NOMO-1 (cell line): Measurements from ENCODE around the gene DNAJC21.
"Not testable (repeated sequence)": the region's sequence is repeated elsewhere in the genome, so short reads cannot be mapped to it uniquely, and the experiment has no call there.

ENCODE experiments used
- DNase-seq, 2 experiments: peaks; one replicate each; lab custom pipeline; 2025; ENCODE audit not compliant: unreplicated experiment in 2 of 2; lab: John Stamatoyannopoulos, UW

DNAJC21 gene

DNA sequence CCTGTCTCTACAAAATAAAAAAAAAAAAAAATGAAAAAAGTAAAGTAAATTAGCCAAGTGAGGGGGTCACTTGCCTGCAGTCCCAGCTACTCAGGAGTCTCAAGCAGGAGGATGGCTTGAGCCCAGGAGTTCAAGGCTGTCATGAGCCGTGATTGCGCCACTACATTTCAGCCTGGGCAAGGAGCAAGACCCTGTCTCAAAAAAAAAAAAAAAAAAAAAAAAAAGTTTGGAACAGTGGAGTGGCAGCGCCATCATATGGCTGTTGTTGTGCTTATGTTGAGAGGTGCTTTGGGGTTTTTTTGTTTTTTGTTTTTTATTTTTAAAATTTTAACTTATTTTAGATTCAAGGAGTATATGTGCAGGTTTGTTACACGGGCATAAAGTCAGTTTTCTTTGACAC, 10.3 kb upstream of the DNAJC21 start:
- DNase-seq, result no peak

GRCh38 chr5:34923256-34923655, 6.1 kb upstream of the DNAJC21 start:
- not testable (repeated sequence) for DNase-seq

DNA sequence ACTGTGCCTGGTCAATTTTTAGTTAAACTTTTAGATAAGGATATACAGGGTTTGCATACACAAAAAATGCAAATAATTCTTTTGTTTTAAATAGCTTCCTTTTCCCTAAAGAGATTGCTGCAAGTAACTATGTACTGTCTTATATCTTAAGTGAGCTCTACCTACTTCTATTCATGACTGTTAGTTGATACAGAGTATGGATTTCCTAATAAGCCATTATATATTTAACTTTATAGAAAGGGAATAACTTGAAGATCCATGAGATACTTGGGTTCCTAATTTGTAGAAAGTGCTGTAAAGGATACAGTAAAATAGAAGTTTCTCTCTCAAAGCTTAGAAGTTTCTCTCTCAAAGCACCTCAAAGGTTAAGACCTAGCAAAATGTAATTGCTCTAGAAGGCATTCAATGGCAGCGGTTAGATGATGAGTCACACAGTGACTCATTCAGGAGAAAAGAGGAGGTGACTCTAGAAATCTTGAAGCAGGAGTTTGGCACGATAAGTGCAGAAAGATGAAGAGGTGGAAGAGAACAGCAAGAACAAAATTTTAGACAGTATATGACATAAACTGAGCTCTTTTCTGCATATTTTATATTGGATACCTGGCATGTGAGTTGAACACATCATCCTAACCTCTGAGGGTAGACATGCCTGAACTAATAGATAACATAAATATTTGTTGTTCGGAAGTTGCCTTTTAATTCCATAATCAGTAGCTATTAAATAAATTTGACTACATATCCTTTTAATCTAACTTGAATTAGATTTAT, 5.5 kb upstream of the DNAJC21 start:
- peak; percentile 74 to 96 for DNase-seq

- no peak for DNase-seq
Measured at GRCh38 chr5:34924462-34924765, 4.9 kb upstream of the DNAJC21 start.

DNA sequence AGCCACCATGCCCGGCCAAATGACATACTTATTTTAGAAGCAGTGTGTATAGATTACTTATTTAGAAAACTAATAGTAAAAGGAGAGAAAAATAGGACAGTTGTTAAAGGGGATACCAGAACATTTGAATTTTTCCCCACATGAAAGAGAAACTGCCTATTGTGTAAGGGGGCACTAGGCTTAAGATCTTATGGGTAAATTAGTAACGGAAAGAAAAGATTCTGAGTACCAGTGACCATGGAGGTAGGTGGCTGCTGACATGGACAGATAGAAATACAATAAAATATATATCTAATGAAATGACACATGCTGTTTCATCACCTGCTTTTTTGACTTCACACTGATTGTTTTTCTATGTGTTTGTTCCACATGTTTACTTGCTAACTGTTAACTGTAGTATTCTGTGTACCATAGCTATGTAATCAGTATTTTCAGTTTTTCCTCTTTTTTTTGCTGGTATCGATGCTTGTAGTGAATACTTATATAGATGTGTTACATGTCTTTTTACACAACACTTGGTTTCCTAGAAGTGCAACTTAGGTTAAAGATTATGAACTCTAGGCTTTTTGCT, 3.0 kb upstream of the DNAJC21 start:
- no peak for DNase-seq

GRCh38 chr5:34927785-34928184, 1.6 kb upstream of the DNAJC21 start:
- DNase-seq, result no peak

DNA sequence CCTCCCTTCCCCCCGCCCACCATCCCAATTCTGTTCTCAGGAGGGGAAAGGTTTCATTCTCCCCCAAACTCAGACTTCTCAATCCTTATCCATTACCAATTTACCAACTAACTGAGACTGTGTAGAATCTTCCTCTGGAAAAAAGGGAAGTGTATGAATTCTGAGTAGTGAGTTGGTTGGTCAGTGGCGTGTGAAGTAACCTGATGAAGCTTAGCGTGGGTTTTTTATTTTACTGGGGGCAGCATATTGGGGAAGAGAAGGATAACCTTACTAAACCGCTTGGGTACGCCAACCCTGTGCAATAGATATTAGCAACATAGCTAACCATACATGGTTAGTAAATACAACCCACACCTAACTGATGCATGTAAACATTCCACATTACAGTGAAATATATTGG, 1.1 kb upstream of the DNAJC21 start:
- DNase-seq, result peak in 1 of 2 experiments; percentile 37

DNA sequence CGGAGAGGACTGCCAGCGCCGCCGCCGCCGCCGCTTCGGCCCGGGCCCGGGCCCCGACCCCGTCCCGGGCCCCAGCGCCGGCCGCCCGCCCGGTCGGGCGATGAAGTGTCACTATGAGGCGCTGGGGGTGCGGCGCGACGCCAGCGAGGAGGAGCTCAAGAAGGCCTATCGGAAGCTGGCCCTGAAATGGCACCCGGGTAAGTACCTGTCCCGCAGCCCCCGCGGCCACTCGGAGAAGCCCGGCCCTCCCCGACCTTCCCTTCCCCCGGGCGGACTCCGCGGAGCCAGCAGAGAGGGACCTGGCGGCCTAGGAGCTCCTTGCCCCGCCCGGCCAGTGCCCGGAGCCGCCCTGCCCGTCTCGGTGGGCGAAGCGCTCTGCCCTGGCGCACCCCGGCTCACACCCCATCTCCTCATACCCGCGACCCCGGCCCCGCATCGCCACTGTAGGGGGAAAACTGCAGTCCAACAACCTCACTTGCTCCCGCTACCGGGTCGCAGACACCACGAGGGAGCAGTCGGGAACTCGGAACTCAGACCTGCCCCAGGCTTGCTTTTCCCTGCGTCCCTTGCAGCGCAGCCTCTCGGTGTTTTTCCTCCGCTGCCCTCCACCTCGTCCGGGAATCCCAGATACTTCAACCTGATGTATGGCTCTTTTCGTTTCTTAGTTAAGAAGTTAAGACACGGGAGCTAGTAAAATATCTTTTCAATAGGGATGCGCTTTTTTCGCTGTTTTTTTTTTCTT, 532 bp downstream of the DNAJC21 start:
- peak; percentile 88 to 94 for DNase-seq

GRCh38 chr5:34930462-34930844, 1.1 kb downstream of the DNAJC21 start:
- DNase-seq, result peak in 1 of 2 experiments; percentile 59

DNA sequence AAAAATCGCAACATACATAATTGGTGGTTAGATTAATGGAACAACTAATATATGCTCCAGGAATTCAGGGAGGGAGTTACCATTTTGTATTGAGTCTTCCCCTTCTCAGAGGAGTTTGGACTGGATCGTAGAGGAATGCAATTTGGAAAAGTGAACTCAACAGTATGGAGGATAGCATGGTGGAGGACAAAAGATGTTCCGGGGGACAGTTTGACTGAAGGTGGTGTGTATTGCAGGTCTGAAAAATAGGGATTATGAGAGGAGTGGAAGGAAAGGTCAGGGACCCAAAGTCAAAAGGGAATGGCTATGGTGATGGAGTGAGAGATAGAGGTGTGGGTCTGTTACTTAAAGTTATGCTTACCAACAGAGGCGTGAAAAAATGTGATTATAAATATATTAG, 1.5 kb downstream of the DNAJC21 start:
- DNase-seq, result no peak

DNA sequence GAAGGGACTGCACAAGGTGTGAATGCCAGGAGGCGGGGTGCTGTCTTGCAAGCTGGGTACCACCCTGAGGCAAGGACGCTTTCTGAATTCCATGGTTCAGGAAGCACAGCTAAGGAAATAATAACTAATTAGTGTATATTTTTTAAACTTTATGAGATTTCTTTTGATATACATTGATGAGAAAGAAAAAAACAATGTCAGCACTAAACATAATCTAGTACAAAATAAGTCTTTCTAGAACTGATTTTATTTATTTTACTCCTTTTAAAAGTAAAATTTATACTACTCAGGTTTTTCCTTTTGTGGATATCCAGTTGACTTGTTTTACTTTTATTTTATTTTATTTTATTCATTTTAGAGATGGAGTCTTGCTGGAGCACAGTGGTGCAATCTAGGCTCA, 3.6 kb downstream of the DNAJC21 start:
- DNase-seq, result no peak

- no peak for DNase-seq
Measured at GRCh38 chr5:34941936-34942335, 12.6 kb downstream of the DNAJC21 start.

DNA sequence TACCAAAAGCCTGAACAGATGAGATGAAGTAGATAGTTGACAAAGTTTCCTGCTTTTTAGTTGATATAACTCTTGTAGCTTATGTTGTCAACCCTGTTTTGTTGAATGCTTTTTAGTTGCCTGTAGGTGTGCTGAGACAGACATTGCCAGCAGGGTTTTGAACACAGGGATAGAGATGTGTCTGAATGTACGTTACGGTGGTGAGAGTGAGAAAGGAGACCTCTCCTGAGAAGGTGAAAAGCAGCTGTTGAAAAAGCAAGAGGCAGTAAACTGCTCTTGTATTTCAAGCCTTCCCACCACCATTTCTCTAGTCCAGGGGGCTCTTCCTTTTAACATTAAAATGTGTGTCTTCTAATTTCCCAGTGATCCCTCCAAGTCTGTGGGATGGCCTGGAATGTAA, 14.7 kb downstream of the DNAJC21 start:
- no peak for DNase-seq

GRCh38 chr5:34944460-34945047, 15.2 kb downstream of the DNAJC21 start:
- DNase-seq, result no peak

DNA sequence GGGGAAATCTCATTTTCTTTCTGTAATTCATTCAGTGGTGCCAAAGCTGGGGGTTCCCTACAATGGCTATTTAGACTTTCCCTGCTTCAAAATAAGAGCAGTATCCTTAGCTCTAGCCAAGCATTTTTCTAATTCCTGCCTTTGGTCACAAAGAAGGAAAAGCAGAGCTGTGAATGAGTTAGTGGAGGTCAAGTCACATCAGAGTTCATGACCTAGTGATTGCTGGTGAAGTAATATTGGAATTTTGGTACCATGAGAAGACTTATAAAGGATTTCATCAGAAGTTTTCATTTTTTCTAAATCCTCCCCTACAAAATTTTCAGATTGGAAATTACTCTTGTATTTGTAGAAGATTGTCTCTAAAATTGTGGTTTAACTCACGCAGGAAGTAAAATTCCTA, 28.0 kb downstream of the DNAJC21 start:
- no peak for DNase-seq

DNA sequence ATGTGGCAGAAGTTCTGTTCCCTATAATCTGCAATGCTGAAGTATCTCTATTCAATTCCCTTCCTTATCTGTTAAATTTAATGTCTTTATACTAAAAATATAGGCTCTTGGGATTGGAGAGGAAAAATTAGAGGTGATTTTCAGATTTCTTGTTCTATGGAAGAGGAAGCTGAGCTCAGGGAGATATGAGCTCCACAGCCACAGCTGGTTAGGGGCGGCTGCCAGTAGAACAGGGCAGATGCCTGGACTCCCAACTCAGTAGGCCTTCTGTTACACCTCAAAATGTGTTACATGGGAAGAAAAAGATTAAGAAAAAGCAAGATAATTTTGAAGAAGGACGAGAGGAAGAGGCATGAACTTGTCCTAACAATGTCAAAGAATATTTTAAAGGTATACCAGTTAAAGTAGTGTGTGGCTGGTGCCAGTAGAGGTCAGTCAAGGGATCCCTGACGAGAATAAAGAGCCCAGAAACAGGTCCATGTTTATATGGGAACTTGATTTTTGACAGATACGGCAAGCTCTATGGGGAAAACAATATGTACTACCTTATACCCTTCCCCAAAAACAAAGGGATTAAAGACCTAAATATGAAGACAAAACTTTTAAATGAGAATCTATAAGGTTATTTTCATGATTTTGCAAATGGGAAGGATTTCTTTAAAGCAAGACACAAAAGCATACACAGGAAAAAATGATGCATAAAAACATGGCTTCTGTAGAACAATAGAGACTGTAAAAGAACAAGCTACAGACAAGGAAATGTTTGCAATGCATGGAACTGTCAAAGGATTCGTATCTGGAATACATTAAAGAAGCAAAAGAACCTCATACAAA, 28.7 kb downstream of the DNAJC21 start:
- peak in 1 of 2 experiments; percentile 42 for DNase-seq

GRCh38 chr5:34959323-34959722, 30.0 kb downstream of the DNAJC21 start:
- DNase-seq, result no peak

DNA sequence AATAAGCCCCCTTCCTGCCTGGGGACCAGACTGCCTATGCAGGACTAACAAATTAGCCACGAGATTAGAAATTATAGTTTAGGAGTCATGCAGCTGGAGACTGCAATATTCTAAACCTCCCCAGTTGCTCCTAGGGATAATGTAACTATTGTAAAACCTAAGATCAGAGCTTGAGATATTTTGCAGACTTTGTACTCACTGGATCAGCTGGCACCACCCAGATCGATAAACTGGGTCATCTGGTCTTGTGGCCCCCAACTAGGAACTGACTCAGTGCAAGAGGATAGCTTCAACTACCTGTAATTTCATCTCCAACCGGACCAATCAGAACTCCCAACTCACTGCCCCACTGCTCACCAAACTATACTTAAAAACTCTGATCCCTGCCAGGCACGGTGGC, 38.2 kb downstream of the DNAJC21 start:
- DNase-seq, result no peak

DNA sequence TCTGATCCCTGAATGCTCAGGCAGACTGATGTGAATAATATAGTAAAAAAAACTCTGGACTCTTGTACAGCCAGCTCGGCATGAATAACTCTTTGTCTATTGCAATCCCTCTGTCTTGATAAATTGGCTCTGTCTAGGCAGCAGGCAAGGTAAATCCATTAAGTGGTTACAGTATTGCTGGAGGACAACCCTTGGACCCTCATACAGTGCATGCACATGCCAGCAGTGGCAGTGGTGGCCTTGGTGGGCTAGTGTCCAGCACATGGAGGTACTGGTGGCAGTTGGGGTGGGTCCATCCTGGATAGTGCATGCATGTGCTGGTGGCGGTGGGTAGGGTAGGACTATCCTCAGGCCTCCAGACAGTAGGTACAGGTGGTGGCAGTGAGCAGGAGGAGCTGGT, 38.9 kb downstream of the DNAJC21 start:
- no peak for DNase-seq

GRCh38 chr5:34970552-34970951, 41.2 kb downstream of the DNAJC21 start:
- no peak for DNase-seq

- DNase-seq, result not testable (repeated sequence)
Measured at GRCh38 chr5:34971655-34972054, 42.3 kb downstream of the DNAJC21 start.
